ENCODE results near the gene SLCO3A1. TPM values are rescaled to one million over a fixed set of nuclear protein-coding genes. Genes with fewer than 3 reads are reported as not detected.

Gene SLCO3A1
- total RNA-seq, 2 experiments from 2014 or later = 29.5 to 30.4 TPM

GRCh38 chr15:91913560-91913959, 60.1 kb downstream of the SLCO3A1 start:
- no peaks in the 10 kb centered on the region for H3K9me3 Mint-ChIP-seq
- peaks cover 14% of the 10 kb centered on the region for H3K36me3 ChIP-seq (ENCODE audit: insufficient read depth, low read length)
- H3K27ac Mint-ChIP-seq = no peak overlapping the region
- no peak for ATAC-seq (ENCODE audit: poor library complexity)
- POLR2A ChIA-PET = no interaction called here
- DNase-seq = no peak
- CTCF ChIA-PET = no interaction called here
- intact Hi-C loops (cut with DNase I, micrococcal nuclease) = no loop called here
- H3K4me1 ChIP-seq (ENCODE audit: insufficient read depth, low read length) = no peaks in the 10 kb centered on the region
- peaks cover 34% of the 10 kb centered on the region for H3K36me3 Mint-ChIP-seq (ENCODE audit: low read depth)
- no peaks in the 10 kb centered on the region for H3K27me3 Mint-ChIP-seq
- no peaks in the 10 kb centered on the region for H3K9me3 ChIP-seq (ENCODE audit: control insufficient read depth in 1 of 2, insufficient read depth in 1 of 2, low read length in 2 of 2)
- H3K4me1 Mint-ChIP-seq (ENCODE audit: low read depth) = peaks cover 48% of the 10 kb centered on the region
- TF ChIP-seq CTCF (IDR thresholded peaks at IDR 0.05) = no peak
- no peak overlapping the region for H3K4me3 ChIP-seq (ENCODE audit: low read length)
- H3K4me3 Mint-ChIP-seq = no peak overlapping the region
- H3K27me3 ChIP-seq (ENCODE audit: control insufficient read depth in 1 of 2, insufficient read depth in 2 of 2, low read length in 2 of 2) = no peaks in the 10 kb centered on the region
- H3K27ac ChIP-seq (ENCODE audit: low read depth in 1 of 2, low read length in 2 of 2) = no peak overlapping the region

GRCh38 chr15:91915576-91915975, 62.1 kb downstream of the SLCO3A1 start:
- H3K27ac ChIP-seq (ENCODE audit: low read depth in 1 of 2, low read length in 2 of 2) = no peak overlapping the region
- H3K27me3 ChIP-seq (ENCODE audit: control insufficient read depth in 1 of 2, insufficient read depth in 2 of 2, low read length in 2 of 2) = no peaks in the 10 kb centered on the region
- POLR2A ChIA-PET = no interaction called here
- intact Hi-C loops (cut with DNase I, micrococcal nuclease) = no loop called here
- DNase-seq (no peak), ATAC-seq (ENCODE audit: poor library complexity) (no peak)
- Mint-ChIP-seq H3K4me3 (no peak overlapping the region), H3K27ac (no peak overlapping the region), H3K9me3 (no peaks in the 10 kb centered on the region), H3K36me3 (ENCODE audit: low read depth) (peaks cover 38% of the 10 kb centered on the region), H3K4me1 (ENCODE audit: low read depth) (peaks cover 50% of the 10 kb centered on the region), H3K27me3 (no peaks in the 10 kb centered on the region)
- CTCF ChIA-PET = no interaction called here
- no peaks in the 10 kb centered on the region for H3K9me3 ChIP-seq (ENCODE audit: control insufficient read depth in 1 of 2, insufficient read depth in 1 of 2, low read length in 2 of 2)
- TF ChIP-seq CTCF (IDR thresholded peaks at IDR 0.05) = no peak
- H3K4me1 ChIP-seq (ENCODE audit: insufficient read depth, low read length) = peaks cover 8% of the 10 kb centered on the region
- no peak overlapping the region for H3K4me3 ChIP-seq (ENCODE audit: low read length)
- H3K36me3 ChIP-seq (ENCODE audit: insufficient read depth, low read length) = peaks cover 14% of the 10 kb centered on the region

- no peak for ATAC-seq (ENCODE audit: poor library complexity)
- H3K27ac ChIP-seq (ENCODE audit: low read depth in 1 of 2, low read length in 2 of 2) = no peak overlapping the region
- H3K4me3 ChIP-seq (ENCODE audit: low read length) = no peak overlapping the region
- no peaks in the 10 kb centered on the region for H3K9me3 Mint-ChIP-seq
- no peak for TF ChIP-seq CTCF (IDR thresholded peaks at IDR 0.05)
- no peak overlapping the region for H3K27ac Mint-ChIP-seq
- CTCF ChIA-PET = no interaction called here
- POLR2A ChIA-PET = no interaction called here
- H3K27me3 Mint-ChIP-seq = no peaks in the 10 kb centered on the region
- H3K4me1 ChIP-seq (ENCODE audit: insufficient read depth, low read length) = peaks cover 13% of the 10 kb centered on the region
- no peak overlapping the region for H3K4me3 Mint-ChIP-seq
- H3K4me1 Mint-ChIP-seq (ENCODE audit: low read depth) = peaks cover 50% of the 10 kb centered on the region
- peaks cover 38% of the 10 kb centered on the region for H3K36me3 Mint-ChIP-seq (ENCODE audit: low read depth)
- no peaks in the 10 kb centered on the region for H3K27me3 ChIP-seq (ENCODE audit: control insufficient read depth in 1 of 2, insufficient read depth in 2 of 2, low read length in 2 of 2)
- no peaks in the 10 kb centered on the region for H3K9me3 ChIP-seq (ENCODE audit: control insufficient read depth in 1 of 2, insufficient read depth in 1 of 2, low read length in 2 of 2)
- no peak for DNase-seq
- intact Hi-C loops (cut with DNase I, micrococcal nuclease) = no loop called here
- peaks cover 14% of the 10 kb centered on the region for H3K36me3 ChIP-seq (ENCODE audit: insufficient read depth, low read length)
These were observed 62.5 kb downstream of the SLCO3A1 start for GRCh38 chr15:91916051-91916450.

Measured in CD4-positive, alpha-beta T cell (primary cell).